ENCODE measurements around the gene NGLY1. TPM values are rescaled to one million over a fixed set of nuclear protein-coding genes. Genes with fewer than 3 reads are reported as not detected.

NGLY1 gene, protein sequence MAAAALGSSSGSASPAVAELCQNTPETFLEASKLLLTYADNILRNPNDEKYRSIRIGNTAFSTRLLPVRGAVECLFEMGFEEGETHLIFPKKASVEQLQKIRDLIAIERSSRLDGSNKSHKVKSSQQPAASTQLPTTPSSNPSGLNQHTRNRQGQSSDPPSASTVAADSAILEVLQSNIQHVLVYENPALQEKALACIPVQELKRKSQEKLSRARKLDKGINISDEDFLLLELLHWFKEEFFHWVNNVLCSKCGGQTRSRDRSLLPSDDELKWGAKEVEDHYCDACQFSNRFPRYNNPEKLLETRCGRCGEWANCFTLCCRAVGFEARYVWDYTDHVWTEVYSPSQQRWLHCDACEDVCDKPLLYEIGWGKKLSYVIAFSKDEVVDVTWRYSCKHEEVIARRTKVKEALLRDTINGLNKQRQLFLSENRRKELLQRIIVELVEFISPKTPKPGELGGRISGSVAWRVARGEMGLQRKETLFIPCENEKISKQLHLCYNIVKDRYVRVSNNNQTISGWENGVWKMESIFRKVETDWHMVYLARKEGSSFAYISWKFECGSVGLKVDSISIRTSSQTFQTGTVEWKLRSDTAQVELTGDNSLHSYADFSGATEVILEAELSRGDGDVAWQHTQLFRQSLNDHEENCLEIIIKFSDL
- 10 to 100 TPM; 64.3 to 65.6 TPM for total RNA-seq

DNA sequence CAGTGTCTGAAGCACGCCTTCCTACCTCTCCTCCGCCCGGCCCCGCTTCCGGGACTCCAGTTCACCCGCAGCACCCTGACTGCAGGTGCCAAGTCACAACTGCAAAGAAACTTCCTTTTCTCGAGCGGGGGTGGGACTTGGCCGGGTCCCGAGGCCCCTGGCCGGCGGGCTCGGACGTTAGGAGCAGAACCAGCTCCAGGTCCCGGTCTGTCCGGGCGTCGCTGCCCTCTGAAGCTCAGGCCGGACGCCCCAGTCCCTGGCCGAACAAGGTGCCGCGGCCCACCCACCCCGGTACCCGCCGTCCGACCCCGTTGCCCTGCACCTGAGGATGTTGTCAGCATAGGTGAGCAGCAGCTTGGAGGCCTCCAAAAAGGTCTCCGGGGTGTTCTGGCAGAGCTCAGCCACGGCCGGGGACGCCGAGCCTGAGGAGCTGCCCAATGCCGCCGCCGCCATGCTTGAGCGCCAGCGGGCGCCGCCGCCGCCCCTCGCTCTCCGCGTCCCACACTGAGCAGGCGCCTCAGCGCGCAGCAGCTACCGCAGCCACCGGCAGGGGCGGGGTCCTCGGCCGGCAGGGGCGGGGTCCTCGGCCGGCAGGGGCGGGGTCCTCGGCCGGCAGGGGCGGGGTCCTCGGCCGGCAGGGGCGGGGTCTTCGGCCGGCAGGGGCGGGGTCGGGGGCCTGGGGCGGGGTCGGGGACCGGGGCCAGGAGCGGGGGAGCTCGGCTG, at the start of gene NGLY1:
TSS of gene NGLY1 (minus strand) at position 506 of the 723 bp plus-strand sequence. CDS start at position 453, 53 bp downstream.
- ATAC-seq (peak; percentile 95), DNase-seq (peak; percentile 87)
- ChIA-PET CTCF (interaction anchor here (0.9 to 3.2 kb wide), 5 partner anchors 10 to 134 kb away, joined by 3 to 22 read pairs (median 3); no protein-coding TSS in a partner anchor), POLR2A (interaction anchor here (0.5 to 1.7 kb wide), 8 partner anchors 11 to 151 kb away, joined by 3 to 9 read pairs (median 4); no protein-coding TSS in a partner anchor)
- Mint-ChIP-seq H3K4me3 (peak within 1 kb of the TSS; percentile 90), H3K9me3 (ENCODE audit: insufficient read depth) (no peaks in the 10 kb centered on the region), H3K4me1 (ENCODE audit: low read depth) (peaks cover 39% of the 10 kb centered on the region), H3K27me3 (ENCODE audit: low read depth) (no peaks in the 10 kb centered on the region), H3K36me3 (ENCODE audit: low read depth) (peaks cover 16% of the 10 kb centered on the region), H3K27ac (peak within 1 kb of the TSS; percentile 88)

DNA sequence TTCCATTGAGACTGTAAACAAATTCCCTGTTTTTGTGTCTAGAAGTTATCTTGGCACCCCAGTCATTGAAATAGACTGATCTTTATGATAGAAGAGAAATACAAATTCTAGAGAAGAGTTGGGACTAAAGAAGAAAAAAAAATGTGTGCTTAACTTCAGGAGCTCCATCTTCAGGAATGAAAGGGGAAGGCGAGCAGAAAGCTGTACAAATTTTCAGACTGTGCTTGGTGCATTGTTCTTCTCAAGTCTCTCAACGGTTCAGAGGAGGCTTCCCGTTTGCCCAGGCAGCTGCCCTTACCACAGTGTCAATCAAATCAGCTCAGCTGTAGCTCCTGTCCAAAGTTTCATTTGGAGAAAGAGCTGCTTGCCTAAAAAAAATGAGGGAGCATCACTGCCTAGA, 48.3 kb upstream of the NGLY1 start:
- Mint-ChIP-seq H3K27me3 (ENCODE audit: low read depth) (peaks cover 15% of the 10 kb centered on the region), H3K9me3 (ENCODE audit: insufficient read depth) (no peaks in the 10 kb centered on the region), H3K36me3 (ENCODE audit: low read depth) (no peaks in the 10 kb centered on the region), H3K27ac (no peak overlapping the region), H3K4me1 (ENCODE audit: low read depth) (peaks cover 3% of the 10 kb centered on the region), H3K4me3 (no peak overlapping the region)
- ChIA-PET POLR2A (no interaction called here), CTCF (interaction anchor here (0.6 to 2.4 kb wide), 3 partner anchors 26 to 183 kb away, joined by 3 to 15 read pairs (median 4); no protein-coding TSS in a partner anchor)
- ATAC-seq, result no peak
- no peak for DNase-seq

GRCh38 chr3:25830373-25831280, 47.4 kb upstream of the NGLY1 start:
- no peak for DNase-seq
- peaks cover 12% of the 10 kb centered on the region for H3K4me1 Mint-ChIP-seq (ENCODE audit: low read depth)
- no peaks in the 10 kb centered on the region for H3K36me3 Mint-ChIP-seq (ENCODE audit: low read depth)
- CTCF ChIA-PET, result interaction anchor here (1.0 to 2.4 kb wide), 2 partner anchors 169 to 182 kb away, joined by 4 to 15 read pairs; no protein-coding TSS in a partner anchor
- H3K9me3 Mint-ChIP-seq (ENCODE audit: insufficient read depth), result no peaks in the 10 kb centered on the region
- H3K27ac Mint-ChIP-seq, result no peak overlapping the region
- POLR2A ChIA-PET, result no interaction called here
- H3K27me3 Mint-ChIP-seq (ENCODE audit: low read depth), result peaks cover 15% of the 10 kb centered on the region
- no peak for ATAC-seq
- no peak overlapping the region for H3K4me3 Mint-ChIP-seq

DNA sequence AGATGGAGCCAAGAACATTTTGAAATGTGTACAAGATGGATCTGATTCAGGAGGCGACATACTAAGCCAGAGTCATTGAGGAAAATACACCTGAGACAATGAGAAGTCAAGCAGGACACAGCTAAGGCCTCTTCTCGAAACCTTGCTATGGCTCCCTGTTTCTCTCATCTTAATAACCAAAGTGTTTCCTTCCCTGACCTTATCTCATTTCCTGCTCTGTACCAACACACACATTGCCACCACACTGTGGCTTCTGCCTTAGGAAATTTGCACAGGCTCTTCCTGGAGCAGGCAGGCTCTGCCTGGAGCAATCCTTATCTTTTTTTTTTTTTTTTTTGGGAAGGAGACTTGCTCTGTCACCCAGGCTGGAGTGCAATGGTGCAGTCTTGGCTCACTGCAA, 43.3 kb upstream of the NGLY1 start:
- no peak overlapping the region for H3K27ac Mint-ChIP-seq
- POLR2A ChIA-PET, result no interaction called here
- peak; percentile 58 for ATAC-seq
- H3K4me3 Mint-ChIP-seq, result no peak overlapping the region
- peaks cover 12% of the 10 kb centered on the region for H3K27me3 Mint-ChIP-seq (ENCODE audit: low read depth)
- H3K4me1 Mint-ChIP-seq (ENCODE audit: low read depth), result peaks cover 12% of the 10 kb centered on the region
- H3K36me3 Mint-ChIP-seq (ENCODE audit: low read depth), result no peaks in the 10 kb centered on the region
- CTCF ChIA-PET, result no interaction called here
- no peaks in the 10 kb centered on the region for H3K9me3 Mint-ChIP-seq (ENCODE audit: insufficient read depth)
- DNase-seq, result no peak

DNA sequence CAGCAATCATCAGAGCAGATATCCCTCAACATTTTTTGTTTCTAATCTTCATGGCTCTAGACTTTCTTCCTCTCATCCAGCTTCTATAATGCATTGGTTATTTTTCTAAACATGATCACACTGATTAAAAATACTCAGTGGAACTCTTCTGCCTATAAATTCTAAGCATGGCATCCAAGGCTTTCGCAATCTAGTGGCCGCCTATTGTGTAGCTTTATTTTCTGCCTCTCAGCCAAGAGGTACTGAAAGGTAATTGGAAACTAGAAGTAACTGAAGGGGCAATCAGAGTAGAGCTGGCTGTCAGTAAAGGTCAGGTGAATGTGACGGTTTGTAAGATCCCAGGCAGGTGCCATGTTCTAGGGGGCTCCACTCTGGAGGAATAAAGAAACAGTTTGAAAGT, 40.1 kb upstream of the NGLY1 start:
- DNase-seq, result no peak
- ChIA-PET CTCF (no interaction called here), POLR2A (no interaction called here)
- H3K4me3 Mint-ChIP-seq, result no peak overlapping the region
- H3K27me3 Mint-ChIP-seq (ENCODE audit: low read depth), result peaks cover 6% of the 10 kb centered on the region
- no peak for ATAC-seq
- no peak overlapping the region for H3K27ac Mint-ChIP-seq
- H3K36me3 Mint-ChIP-seq (ENCODE audit: low read depth), result no peaks in the 10 kb centered on the region
- no peaks in the 10 kb centered on the region for H3K9me3 Mint-ChIP-seq (ENCODE audit: insufficient read depth)
- H3K4me1 Mint-ChIP-seq (ENCODE audit: low read depth), result peaks cover 12% of the 10 kb centered on the region

DNA sequence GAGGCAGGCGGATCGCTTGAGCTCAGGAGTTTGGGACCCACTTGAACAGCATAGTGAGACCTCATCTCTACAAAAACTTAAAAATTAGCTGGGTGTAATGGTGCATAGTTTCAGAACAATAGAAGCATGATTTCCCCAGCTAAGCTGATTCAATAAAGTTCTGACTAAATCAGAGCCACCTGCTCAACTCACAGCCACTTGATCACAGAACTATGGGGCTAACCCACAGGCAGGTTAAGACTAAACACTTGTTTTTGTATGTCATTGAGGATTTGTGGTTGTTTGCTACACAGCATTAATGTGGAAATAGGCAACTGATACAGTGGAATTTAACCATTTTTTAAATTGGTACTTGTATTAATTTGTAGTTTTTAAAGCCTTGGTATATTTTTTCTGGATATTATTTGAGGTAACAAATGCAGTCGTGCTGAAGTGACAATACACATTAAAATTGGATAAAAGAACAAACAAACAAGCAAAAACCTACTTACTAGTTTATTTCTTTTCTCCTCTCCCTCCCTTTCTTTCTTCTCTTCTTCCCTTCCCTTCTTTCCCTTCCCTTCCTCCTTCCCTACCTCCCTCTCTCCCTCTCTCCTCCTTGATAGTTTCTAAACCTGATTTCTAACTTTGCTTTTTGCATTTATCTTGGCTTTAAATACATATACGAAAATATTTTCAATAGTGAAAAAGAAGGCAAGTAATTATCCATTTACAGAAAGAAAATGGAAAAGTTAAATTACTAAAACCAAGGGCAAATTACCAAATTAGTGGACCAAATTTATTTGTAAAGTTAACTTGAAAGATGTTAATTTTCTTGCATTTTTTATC, 38.7 kb upstream of the NGLY1 start:
- ATAC-seq, result no peak
- no peak overlapping the region for H3K27ac Mint-ChIP-seq
- ChIA-PET POLR2A (no interaction called here), CTCF (no interaction called here)
- no peaks in the 10 kb centered on the region for H3K36me3 Mint-ChIP-seq (ENCODE audit: low read depth)
- H3K4me3 Mint-ChIP-seq, result no peak overlapping the region
- no peak for DNase-seq
- peaks cover 12% of the 10 kb centered on the region for H3K4me1 Mint-ChIP-seq (ENCODE audit: low read depth)
- no peaks in the 10 kb centered on the region for H3K9me3 Mint-ChIP-seq (ENCODE audit: insufficient read depth)
- H3K27me3 Mint-ChIP-seq (ENCODE audit: low read depth), result peaks cover 3% of the 10 kb centered on the region

DNA sequence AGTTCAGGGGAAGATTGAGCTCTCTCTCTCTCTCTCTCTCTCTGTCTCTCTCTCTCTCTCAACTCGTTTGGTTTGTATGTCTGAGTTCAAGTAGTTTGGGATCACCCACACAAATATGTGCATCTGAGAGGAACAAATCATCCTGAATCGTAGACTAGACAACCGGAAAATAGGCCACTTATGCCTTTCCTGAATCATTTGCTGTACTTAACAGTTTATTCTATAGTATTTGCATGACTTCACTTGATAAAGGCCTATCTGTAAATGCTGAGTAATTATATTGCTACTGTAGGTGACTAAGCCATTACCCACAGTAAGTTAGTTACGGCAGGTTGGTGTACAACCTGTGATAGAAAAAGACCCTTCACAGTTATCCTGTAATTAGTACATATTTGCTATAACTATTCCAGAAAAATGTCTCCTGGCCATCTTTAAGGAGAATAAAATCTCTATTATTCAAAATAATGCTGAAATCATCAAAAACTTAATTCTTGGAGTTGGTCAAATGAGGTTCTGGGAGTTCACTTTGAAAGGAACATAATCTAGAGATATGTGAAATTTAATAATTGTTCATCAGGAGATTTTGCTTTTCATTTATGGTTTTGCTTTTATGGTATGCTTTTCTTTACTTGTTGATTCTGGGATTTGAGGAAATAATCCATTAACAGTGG, 37.7 kb upstream of the NGLY1 start:
- ChIA-PET CTCF (no interaction called here), POLR2A (no interaction called here)
- DNase-seq (no peak), ATAC-seq (no peak)
- H3K4me1 Mint-ChIP-seq (ENCODE audit: low read depth), result peaks cover 3% of the 10 kb centered on the region
- H3K4me3 Mint-ChIP-seq, result no peak overlapping the region
- no peak overlapping the region for H3K27ac Mint-ChIP-seq
- no peaks in the 10 kb centered on the region for H3K9me3 Mint-ChIP-seq (ENCODE audit: insufficient read depth)
- peaks cover 3% of the 10 kb centered on the region for H3K27me3 Mint-ChIP-seq (ENCODE audit: low read depth)
- no peaks in the 10 kb centered on the region for H3K36me3 Mint-ChIP-seq (ENCODE audit: low read depth)

- CTCF ChIA-PET, result no interaction called here
These were observed 37.1 kb upstream of the NGLY1 start for GRCh38 chr3:25820366-25820765.

DNA sequence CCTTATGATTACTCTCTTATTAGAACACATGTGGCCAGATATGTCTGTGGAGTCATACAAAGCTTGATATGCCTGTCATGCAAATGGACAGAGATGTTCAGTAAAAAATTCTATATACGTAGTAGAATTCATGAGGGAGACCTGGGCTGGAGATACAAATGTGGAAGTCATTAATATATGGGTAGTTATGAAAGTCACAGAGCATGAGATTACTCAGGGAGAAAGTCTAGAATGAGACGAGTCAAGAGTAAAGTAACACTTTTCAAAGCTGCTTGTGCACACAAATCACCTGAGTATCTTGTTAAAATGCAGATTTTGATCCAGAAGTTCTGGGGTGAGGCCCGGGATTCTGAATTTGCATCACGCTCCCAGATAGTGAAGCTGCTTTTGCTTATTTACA, 35.1 kb upstream of the NGLY1 start:
- no peak for ATAC-seq
- no peak for DNase-seq
- H3K4me3 Mint-ChIP-seq, result no peak overlapping the region
- H3K27me3 Mint-ChIP-seq (ENCODE audit: low read depth), result peaks cover 3% of the 10 kb centered on the region
- H3K36me3 Mint-ChIP-seq (ENCODE audit: low read depth), result no peaks in the 10 kb centered on the region
- ChIA-PET CTCF (no interaction called here), POLR2A (no interaction called here)
- no peaks in the 10 kb centered on the region for H3K9me3 Mint-ChIP-seq (ENCODE audit: insufficient read depth)
- H3K4me1 Mint-ChIP-seq (ENCODE audit: low read depth), result no peaks in the 10 kb centered on the region
- no peak overlapping the region for H3K27ac Mint-ChIP-seq

More at GRCh38 chr3:25820366-25820765, 37.1 kb upstream of the NGLY1 start:
- POLR2A ChIA-PET, result no interaction called here
- H3K36me3 Mint-ChIP-seq (ENCODE audit: low read depth), result no peaks in the 10 kb centered on the region
- DNase-seq (no peak), ATAC-seq (no peak)
- no peaks in the 10 kb centered on the region for H3K4me1 Mint-ChIP-seq (ENCODE audit: low read depth)
- H3K9me3 Mint-ChIP-seq (ENCODE audit: insufficient read depth), result no peaks in the 10 kb centered on the region
- peaks cover 3% of the 10 kb centered on the region for H3K27me3 Mint-ChIP-seq (ENCODE audit: low read depth)
- no peak overlapping the region for H3K27ac Mint-ChIP-seq
- no peak overlapping the region for H3K4me3 Mint-ChIP-seq

DNA sequence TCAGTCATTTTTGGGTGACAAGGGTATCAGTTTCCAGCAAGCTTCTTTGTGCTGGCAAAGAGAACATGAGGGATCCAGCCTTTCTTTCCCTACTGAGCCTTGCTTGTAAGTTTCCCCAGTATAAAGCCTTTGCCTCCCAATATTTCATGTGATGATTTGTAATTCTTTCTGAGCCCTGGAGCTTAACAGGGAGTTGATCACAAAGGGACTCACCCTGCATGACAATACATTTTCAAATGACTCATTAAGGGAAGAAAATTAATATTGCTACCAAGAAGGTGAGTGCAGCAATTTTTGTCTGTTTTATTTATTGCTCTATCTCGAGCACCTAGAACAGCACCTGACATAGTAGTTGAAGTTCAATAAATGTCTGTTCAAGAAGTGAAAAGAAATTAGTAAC, 34.4 kb upstream of the NGLY1 start:
- Mint-ChIP-seq H3K36me3 (ENCODE audit: low read depth) (no peaks in the 10 kb centered on the region), H3K4me1 (ENCODE audit: low read depth) (no peaks in the 10 kb centered on the region), H3K9me3 (ENCODE audit: insufficient read depth) (no peaks in the 10 kb centered on the region), H3K4me3 (no peak overlapping the region), H3K27me3 (ENCODE audit: low read depth) (no peaks in the 10 kb centered on the region), H3K27ac (no peak overlapping the region)
- CTCF ChIA-PET, result no interaction called here
- POLR2A ChIA-PET, result no interaction called here
- ATAC-seq (no peak), DNase-seq (no peak)

All from activated CD8-positive, alpha-beta T cell treated with anti-CD3 and anti-CD28 coated beads, Interleukin-2, amount 10 ng/mL, durations not matched to agents 7 days and 5 days (primary cell).